Measurements from ENCODE around the gene EHD4. TPM values are rescaled to one million over a fixed set of nuclear protein-coding genes. Genes with fewer than 3 reads are reported as not detected.
A peak's percentile ranks its signal among the peaks of the same experiment; 100 is the strongest.

Gene EHD4
- total and polyA plus RNA-seq, 9 of the 15 experiments (the other 6 are each of a cell fraction or from before 2014, with no cell fraction given): 0.89 to 10.3 (median 6.4) TPM

DNA sequence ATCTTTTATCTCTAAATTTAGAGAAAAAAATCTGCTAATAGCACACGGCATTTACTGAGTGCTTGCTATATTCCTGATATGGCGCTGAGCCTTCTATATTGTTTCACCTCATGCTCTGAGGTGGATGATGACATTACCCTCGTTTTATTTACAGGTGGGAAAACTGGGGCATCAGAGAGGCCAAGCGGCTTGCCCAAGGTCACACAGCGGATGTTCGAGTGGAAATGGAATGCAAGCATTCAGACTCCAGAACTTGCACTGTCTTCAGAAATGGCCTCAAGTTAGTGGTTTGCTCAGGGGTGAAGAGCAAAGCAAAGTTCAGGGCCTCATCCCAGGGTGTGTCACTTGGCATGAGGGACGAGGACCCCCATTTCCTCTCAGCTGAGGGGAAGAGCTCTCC lies 17.3 kb downstream of the EHD4 start:
- ChIA-PET CTCF (ENCODE audit: low intra/inter-chr PET ratio) (no interaction called here), POLR2A (no interaction called here)
- H3K36me3 ChIP-seq (ENCODE audit: control insufficient read depth, insufficient read depth, low read length): peaks cover 18% of the 10 kb centered on the region; the same call in 2 of the 3 replicates
- H4K20me1 ChIP-seq (replicated peaks; ENCODE audit: control insufficient read depth, insufficient read depth, low read length): no peaks in the 10 kb centered on the region; the same call in 1 of the 2 replicates
- no peak overlapping the region for H2AFZ ChIP-seq (ENCODE audit: low read depth, low read length)
- H3K4me2 ChIP-seq (ENCODE audit: insufficient read depth, low read length): no peak overlapping the region
- no peak overlapping the region for H3K27ac ChIP-seq (ENCODE audit: extremely low read depth, low read depth, low read length)
- H3K9me3 ChIP-seq (replicated peaks; ENCODE audit: control insufficient read depth, insufficient read depth, low read depth, low read length): no peaks in the 10 kb centered on the region
- no peak for FAIRE-seq
- no TSS peak for BruUV-seq (replicated peaks)
- WGBS (ENCODE audit: insufficient coverage, low coverage, missing lambda C conversion rate): 70% methylated on average over 7 of the region's 7 CpGs
- no peak for ATAC-seq
- H3K4me1 ChIP-seq (replicated peaks in 1 of 2; ENCODE audit: control insufficient read depth in 2 of 2, insufficient read depth in 2 of 2, low read length in 2 of 2): no peaks in the 10 kb centered on the region; a peak in 2 of 5 replicates
- intact Hi-C loops (cut with micrococcal nuclease): no loop called here
- H3K79me2 ChIP-seq (ENCODE audit: control insufficient read depth, insufficient read depth, low read length): no peaks in the 10 kb centered on the region
- H3K27me3 ChIP-seq (ENCODE audit: control insufficient read depth in 2 of 2, insufficient read depth in 2 of 2, low read length in 2 of 2): no peaks in the 10 kb centered on the region
- in situ Hi-C loops (cut with MboI): no loop called here
- H3K9ac ChIP-seq (ENCODE audit: insufficient read depth in 1 of 2, low read depth in 2 of 2, low read length in 2 of 2): no peak overlapping the region
- no peaks in the 10 kb centered on the region for H3K9me1 ChIP-seq (ENCODE audit: control insufficient read depth, insufficient read depth, low read length)
- no peak overlapping the region for H3K4me3 ChIP-seq
- no peak for DNase-seq (ENCODE audit: extremely low read depth in 1 of 4, low spot score in 3 of 4)
- TF ChIP-seq NUFIP1 (IDR thresholded peaks at IDR 0.05; ENCODE audit: partially characterized antibody): no peak
- no peak for TF ChIP-seq ZNF79 (CRISPR knock-in tag; IDR thresholded peaks at IDR 0.05; ENCODE audit: low read depth)
- peak; percentile 69; the same call in 1 of the 2 replicates for TF ChIP-seq BCOR (IDR thresholded peaks at IDR 0.05)
- peak; percentile 86 for TF ChIP-seq RBM25 (IDR thresholded peaks at IDR 0.05; ENCODE audit: low read depth, low read length, severe bottlenecking)
- TF ChIP-seq, protein P1, sequence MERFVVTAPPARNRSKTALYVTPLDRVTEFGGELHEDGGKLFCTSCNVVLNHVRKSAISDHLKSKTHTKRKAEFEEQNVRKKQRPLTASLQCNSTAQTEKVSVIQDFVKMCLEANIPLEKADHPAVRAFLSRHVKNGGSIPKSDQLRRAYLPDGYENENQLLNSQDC (CRISPR knock-in tag; IDR thresholded peaks at IDR 0.05): no peak
- TF ChIP-seq, protein P2, sequence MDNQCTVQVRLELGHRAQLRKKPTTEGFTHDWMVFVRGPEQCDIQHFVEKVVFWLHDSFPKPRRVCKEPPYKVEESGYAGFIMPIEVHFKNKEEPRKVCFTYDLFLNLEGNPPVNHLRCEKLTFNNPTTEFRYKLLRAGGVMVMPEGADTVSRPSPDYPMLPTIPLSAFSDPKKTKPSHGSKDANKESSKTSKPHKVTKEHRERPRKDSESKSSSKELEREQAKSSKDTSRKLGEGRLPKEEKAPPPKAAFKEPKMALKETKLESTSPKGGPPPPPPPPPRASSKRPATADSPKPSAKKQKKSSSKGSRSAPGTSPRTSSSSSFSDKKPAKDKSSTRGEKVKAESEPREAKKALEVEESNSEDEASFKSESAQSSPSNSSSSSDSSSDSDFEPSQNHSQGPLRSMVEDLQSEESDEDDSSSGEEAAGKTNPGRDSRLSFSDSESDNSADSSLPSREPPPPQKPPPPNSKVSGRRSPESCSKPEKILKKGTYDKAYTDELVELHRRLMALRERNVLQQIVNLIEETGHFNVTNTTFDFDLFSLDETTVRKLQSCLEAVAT (IDR thresholded peaks at IDR 0.05): no peak
- no peak for TF ChIP-seq NR2F6 (CRISPR knock-in tag; IDR thresholded peaks at IDR 0.05)
- TF ChIP-seq, protein P3, sequence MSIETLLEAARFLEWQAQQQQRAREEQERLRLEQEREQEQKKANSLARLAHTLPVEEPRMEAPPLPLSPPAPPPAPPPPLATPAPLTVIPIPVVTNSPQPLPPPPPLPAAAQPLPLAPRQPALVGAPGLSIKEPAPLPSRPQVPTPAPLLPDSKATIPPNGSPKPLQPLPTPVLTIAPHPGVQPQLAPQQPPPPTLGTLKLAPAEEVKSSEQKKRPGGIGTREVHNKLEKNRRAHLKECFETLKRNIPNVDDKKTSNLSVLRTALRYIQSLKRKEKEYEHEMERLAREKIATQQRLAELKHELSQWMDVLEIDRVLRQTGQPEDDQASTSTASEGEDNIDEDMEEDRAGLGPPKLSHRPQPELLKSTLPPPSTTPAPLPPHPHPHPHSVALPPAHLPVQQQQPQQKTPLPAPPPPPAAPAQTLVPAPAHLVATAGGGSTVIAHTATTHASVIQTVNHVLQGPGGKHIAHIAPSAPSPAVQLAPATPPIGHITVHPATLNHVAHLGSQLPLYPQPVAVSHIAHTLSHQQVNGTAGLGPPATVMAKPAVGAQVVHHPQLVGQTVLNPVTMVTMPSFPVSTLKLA (conservative IDR thresholded peaks at IDR 0.05): no peak
- TF ChIP-seq ZNF830 (CRISPR knock-in tag; IDR thresholded peaks at IDR 0.05): no peak
- no peak for TF ChIP-seq SMAD3 (CRISPR knock-in tag; conservative IDR thresholded peaks at IDR 0.05)
- no peak for TF ChIP-seq KAT7 (CRISPR knock-in tag; IDR thresholded peaks at IDR 0.05; ENCODE audit: borderline replicate concordance)
- TF ChIP-seq MAFK (IDR thresholded peaks at IDR 0.05; ENCODE audit: low read length): no peak
- TF ChIP-seq TAF9B (IDR thresholded peaks at IDR 0.05; ENCODE audit: partially characterized antibody): no peak
- no peak for TF ChIP-seq NONO (IDR thresholded peaks at IDR 0.05; ENCODE audit: low read depth in 2 of 2, low read length in 1 of 2)
- TF ChIP-seq ZNF436 (CRISPR knock-in tag; IDR thresholded peaks at IDR 0.05): no peak
- no peak for TF ChIP-seq ELF1 (tag; IDR thresholded peaks at IDR 0.05)
- no peak for TF ChIP-seq ZNF507 (tag; conservative IDR thresholded peaks at IDR 0.05)
- peak; percentile 15 to 47; a peak in 3 of 4 replicates for TF ChIP-seq KDM1A (IDR thresholded peaks at IDR 0.05)
- TF ChIP-seq, protein P4, sequence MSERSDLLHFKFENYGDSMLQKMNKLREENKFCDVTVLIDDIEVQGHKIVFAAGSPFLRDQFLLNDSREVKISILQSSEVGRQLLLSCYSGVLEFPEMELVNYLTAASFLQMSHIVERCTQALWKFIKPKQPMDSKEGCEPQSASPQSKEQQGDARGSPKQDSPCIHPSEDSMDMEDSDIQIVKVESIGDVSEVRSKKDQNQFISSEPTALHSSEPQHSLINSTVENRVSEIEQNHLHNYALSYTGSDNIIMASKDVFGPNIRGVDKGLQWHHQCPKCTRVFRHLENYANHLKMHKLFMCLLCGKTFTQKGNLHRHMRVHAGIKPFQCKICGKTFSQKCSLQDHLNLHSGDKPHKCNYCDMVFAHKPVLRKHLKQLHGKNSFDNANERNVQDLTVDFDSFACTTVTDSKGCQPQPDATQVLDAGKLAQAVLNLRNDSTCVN (CRISPR knock-in tag; IDR thresholded peaks at IDR 0.05): no peak
- TF ChIP-seq KHSRP (IDR thresholded peaks at IDR 0.05): no peak
- no peak for TF ChIP-seq CEBPG (CRISPR knock-in tag; IDR thresholded peaks at IDR 0.05)
- TF ChIP-seq CEBPG (tag; conservative IDR thresholded peaks at IDR 0.05 in 1 of 2, IDR thresholded peaks at IDR 0.05 in 1 of 2): no peak

Measured in K562 (cell line).